Measurements from ENCODE around the gene POP7.

DNA sequence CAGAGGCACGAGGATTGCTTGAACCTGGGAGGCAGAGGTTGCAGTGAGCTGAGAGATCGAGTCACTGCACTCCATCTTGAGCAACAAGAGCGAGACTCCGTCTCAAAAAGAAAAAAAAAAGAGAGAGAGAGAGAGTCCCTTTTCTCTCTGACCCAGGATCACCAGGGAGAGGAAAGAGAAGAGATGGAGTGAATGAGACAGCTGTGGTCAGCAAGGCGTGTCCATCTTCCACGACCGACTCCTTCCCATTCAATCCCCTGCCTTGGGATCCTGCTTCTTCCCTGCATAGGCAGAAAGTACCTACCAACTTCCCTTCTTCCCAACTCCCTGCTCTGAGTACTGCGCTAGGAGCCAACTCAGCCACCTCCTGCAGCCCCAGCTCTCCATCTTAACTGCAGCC lies 22.3 kb downstream of the POP7 start:
- TF ChIP-seq, protein P1, sequence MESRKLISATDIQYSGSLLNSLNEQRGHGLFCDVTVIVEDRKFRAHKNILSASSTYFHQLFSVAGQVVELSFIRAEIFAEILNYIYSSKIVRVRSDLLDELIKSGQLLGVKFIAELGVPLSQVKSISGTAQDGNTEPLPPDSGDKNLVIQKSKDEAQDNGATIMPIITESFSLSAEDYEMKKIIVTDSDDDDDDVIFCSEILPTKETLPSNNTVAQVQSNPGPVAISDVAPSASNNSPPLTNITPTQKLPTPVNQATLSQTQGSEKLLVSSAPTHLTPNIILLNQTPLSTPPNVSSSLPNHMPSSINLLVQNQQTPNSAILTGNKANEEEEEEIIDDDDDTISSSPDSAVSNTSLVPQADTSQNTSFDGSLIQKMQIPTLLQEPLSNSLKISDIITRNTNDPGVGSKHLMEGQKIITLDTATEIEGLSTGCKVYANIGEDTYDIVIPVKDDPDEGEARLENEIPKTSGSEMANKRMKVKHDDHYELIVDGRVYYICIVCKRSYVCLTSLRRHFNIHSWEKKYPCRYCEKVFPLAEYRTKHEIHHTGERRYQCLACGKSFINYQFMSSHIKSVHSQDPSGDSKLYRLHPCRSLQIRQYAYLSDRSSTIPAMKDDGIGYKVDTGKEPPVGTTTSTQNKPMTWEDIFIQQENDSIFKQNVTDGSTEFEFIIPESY (IDR thresholded peaks at IDR 0.05): no peak
- TF ChIP-seq, protein P2, sequence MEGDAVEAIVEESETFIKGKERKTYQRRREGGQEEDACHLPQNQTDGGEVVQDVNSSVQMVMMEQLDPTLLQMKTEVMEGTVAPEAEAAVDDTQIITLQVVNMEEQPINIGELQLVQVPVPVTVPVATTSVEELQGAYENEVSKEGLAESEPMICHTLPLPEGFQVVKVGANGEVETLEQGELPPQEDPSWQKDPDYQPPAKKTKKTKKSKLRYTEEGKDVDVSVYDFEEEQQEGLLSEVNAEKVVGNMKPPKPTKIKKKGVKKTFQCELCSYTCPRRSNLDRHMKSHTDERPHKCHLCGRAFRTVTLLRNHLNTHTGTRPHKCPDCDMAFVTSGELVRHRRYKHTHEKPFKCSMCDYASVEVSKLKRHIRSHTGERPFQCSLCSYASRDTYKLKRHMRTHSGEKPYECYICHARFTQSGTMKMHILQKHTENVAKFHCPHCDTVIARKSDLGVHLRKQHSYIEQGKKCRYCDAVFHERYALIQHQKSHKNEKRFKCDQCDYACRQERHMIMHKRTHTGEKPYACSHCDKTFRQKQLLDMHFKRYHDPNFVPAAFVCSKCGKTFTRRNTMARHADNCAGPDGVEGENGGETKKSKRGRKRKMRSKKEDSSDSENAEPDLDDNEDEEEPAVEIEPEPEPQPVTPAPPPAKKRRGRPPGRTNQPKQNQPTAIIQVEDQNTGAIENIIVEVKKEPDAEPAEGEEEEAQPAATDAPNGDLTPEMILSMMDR (IDR thresholded peaks at IDR 0.05; ENCODE audit: low read depth, low read length, missing input control): no peak
- TF ChIP-seq, protein P3, sequence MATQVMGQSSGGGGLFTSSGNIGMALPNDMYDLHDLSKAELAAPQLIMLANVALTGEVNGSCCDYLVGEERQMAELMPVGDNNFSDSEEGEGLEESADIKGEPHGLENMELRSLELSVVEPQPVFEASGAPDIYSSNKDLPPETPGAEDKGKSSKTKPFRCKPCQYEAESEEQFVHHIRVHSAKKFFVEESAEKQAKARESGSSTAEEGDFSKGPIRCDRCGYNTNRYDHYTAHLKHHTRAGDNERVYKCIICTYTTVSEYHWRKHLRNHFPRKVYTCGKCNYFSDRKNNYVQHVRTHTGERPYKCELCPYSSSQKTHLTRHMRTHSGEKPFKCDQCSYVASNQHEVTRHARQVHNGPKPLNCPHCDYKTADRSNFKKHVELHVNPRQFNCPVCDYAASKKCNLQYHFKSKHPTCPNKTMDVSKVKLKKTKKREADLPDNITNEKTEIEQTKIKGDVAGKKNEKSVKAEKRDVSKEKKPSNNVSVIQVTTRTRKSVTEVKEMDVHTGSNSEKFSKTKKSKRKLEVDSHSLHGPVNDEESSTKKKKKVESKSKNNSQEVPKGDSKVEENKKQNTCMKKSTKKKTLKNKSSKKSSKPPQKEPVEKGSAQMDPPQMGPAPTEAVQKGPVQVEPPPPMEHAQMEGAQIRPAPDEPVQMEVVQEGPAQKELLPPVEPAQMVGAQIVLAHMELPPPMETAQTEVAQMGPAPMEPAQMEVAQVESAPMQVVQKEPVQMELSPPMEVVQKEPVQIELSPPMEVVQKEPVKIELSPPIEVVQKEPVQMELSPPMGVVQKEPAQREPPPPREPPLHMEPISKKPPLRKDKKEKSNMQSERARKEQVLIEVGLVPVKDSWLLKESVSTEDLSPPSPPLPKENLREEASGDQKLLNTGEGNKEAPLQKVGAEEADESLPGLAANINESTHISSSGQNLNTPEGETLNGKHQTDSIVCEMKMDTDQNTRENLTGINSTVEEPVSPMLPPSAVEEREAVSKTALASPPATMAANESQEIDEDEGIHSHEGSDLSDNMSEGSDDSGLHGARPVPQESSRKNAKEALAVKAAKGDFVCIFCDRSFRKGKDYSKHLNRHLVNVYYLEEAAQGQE (IDR thresholded peaks at IDR 0.05): no peak
- TF ChIP-seq, protein P4, sequence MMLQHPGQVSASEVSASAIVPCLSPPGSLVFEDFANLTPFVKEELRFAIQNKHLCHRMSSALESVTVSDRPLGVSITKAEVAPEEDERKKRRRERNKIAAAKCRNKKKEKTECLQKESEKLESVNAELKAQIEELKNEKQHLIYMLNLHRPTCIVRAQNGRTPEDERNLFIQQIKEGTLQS (IDR thresholded peaks at IDR 0.05): no peak
- TF ChIP-seq EGR1 (IDR thresholded peaks at IDR 0.05; ENCODE audit: low read depth in 2 of 2) (no peak), RAD21 (IDR thresholded peaks at IDR 0.05) (no peak), JUND (IDR thresholded peaks at IDR 0.05) (no peak), GABPA (IDR thresholded peaks at IDR 0.05 in 1 of 2, conservative IDR thresholded peaks at IDR 0.05 in 1 of 2) (no peak), RXRA (IDR thresholded peaks at IDR 0.05) (no peak)
- TF ChIP-seq, protein P5, sequence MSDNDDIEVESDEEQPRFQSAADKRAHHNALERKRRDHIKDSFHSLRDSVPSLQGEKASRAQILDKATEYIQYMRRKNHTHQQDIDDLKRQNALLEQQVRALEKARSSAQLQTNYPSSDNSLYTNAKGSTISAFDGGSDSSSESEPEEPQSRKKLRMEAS (IDR thresholded peaks at IDR 0.05): no peak
